ENCODE data around the gene NRARP. TPM values are rescaled to one million over a fixed set of nuclear protein-coding genes. Genes with fewer than 3 reads are reported as not detected.

NRARP gene
- total RNA-seq, 2 experiments from 2014 or later: 6.9 to 8.9 TPM

GRCh38 chr9:137279741-137280473 is 22.2 kb downstream of the NRARP start:
- Histone ChIP-seq H3K4me3 (ENCODE audit: low read depth, low read length, poor library complexity, severe bottlenecking) (no peak overlapping the region), H3K79me2 (ENCODE audit: insufficient read depth, low read depth, low read length) (no peaks in the 10 kb centered on the region), H4K20me1 (ENCODE audit: insufficient read depth, low read length) (no peaks in the 10 kb centered on the region), H3K4me1 (ENCODE audit: insufficient read depth, low read length, poor library complexity, severe bottlenecking) (peaks cover 66% of the 10 kb centered on the region), H3K36me3 (ENCODE audit: insufficient read depth, low read length) (peaks cover 11% of the 10 kb centered on the region), H3K27ac (ENCODE audit: low read depth, low read length, poor library complexity, severe bottlenecking) (no peak overlapping the region), H3K9me3 (ENCODE audit: low read length) (no peaks in the 10 kb centered on the region), H3K4me2 (ENCODE audit: low read length) (no peak overlapping the region), H2AFZ (ENCODE audit: low read length) (no peak overlapping the region), H3K9me2 (ENCODE audit: insufficient read depth, low read length) (no peaks in the 10 kb centered on the region)
- BruUV-seq (replicated peaks): no TSS peak
- POLR2A ChIA-PET: no interaction called here
- CTCF ChIA-PET (ENCODE audit: unreplicated experiment): no interaction called here
- DNase-seq (ENCODE audit: low spot score): no peak
- TF ChIP-seq, protein P1, sequence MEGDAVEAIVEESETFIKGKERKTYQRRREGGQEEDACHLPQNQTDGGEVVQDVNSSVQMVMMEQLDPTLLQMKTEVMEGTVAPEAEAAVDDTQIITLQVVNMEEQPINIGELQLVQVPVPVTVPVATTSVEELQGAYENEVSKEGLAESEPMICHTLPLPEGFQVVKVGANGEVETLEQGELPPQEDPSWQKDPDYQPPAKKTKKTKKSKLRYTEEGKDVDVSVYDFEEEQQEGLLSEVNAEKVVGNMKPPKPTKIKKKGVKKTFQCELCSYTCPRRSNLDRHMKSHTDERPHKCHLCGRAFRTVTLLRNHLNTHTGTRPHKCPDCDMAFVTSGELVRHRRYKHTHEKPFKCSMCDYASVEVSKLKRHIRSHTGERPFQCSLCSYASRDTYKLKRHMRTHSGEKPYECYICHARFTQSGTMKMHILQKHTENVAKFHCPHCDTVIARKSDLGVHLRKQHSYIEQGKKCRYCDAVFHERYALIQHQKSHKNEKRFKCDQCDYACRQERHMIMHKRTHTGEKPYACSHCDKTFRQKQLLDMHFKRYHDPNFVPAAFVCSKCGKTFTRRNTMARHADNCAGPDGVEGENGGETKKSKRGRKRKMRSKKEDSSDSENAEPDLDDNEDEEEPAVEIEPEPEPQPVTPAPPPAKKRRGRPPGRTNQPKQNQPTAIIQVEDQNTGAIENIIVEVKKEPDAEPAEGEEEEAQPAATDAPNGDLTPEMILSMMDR (conservative IDR thresholded peaks at IDR 0.05; ENCODE audit: low read length): no peak
- TF ChIP-seq EZH2phosphoT487 (IDR thresholded peaks at IDR 0.05; ENCODE audit: borderline replicate concordance, low read depth, low read length): no peak
- intact Hi-C loops (cut with micrococcal nuclease; ENCODE audit: unreplicated experiment): no loop called here

GRCh38 chr9:137278721-137279711 is 23.1 kb downstream of the NRARP start:
- POLR2A ChIA-PET: no interaction called here
- BruUV-seq (replicated peaks): no TSS peak
- intact Hi-C loops (cut with micrococcal nuclease; ENCODE audit: unreplicated experiment): no loop called here
- Histone ChIP-seq H3K79me2 (ENCODE audit: insufficient read depth, low read depth, low read length) (no peaks in the 10 kb centered on the region), H3K36me3 (ENCODE audit: insufficient read depth, low read length) (peaks cover 9% of the 10 kb centered on the region; the same call in 1 of the 2 replicates), H3K9me2 (ENCODE audit: insufficient read depth, low read length) (no peaks in the 10 kb centered on the region), H4K20me1 (ENCODE audit: insufficient read depth, low read length) (no peaks in the 10 kb centered on the region), H3K4me2 (ENCODE audit: low read length) (peak overlapping the region; percentile 81; the same call in 1 of the 2 replicates), H3K9me3 (ENCODE audit: low read length) (no peaks in the 10 kb centered on the region), H2AFZ (ENCODE audit: low read length) (no peak overlapping the region), H3K4me3 (ENCODE audit: low read depth, low read length, poor library complexity, severe bottlenecking) (no peak overlapping the region), H3K4me1 (ENCODE audit: insufficient read depth, low read length, poor library complexity, severe bottlenecking) (peaks cover 75% of the 10 kb centered on the region), H3K27ac (ENCODE audit: low read depth, low read length, poor library complexity, severe bottlenecking) (peak overlapping the region; percentile 77)
- TF ChIP-seq EZH2phosphoT487 (IDR thresholded peaks at IDR 0.05; ENCODE audit: borderline replicate concordance, low read depth, low read length): no peak
- TF ChIP-seq, protein P1 (conservative IDR thresholded peaks at IDR 0.05; ENCODE audit: low read length): no peak
- CTCF ChIA-PET (ENCODE audit: unreplicated experiment): no interaction called here
- no peak for DNase-seq (ENCODE audit: low spot score)
